ENCODE measurements around the gene CLMN. TPM values are rescaled to one million over a fixed set of nuclear protein-coding genes. Genes with fewer than 3 reads are reported as not detected.

The CLMN gene
- total RNA-seq, 1 donor from 2014 or later, result 9.6 TPM

DNA sequence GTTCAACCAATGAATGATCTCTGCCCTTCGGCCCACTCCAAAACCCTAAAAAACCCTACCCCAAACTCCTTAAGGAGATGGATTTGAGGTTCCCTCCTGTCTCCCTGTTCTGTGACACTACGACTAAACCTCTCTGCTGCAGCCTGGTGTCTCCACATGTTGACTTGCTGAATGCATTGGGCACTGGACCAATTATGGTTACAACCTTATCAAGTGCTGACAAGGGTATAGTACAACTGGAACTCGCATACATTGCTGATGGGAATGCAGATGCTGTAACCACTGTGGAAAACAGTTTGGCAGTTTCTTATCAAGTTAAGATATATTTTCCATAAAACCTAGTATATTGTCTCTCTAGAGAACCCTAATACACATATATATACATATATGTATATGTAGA lies 156.0 kb downstream of the CLMN start:
- DNase-seq (ENCODE audit: low read depth), result no peak
- no peak overlapping the region for H3K4me3 ChIP-seq (ENCODE audit: low read depth, low read length)
- TF ChIP-seq, protein P1, sequence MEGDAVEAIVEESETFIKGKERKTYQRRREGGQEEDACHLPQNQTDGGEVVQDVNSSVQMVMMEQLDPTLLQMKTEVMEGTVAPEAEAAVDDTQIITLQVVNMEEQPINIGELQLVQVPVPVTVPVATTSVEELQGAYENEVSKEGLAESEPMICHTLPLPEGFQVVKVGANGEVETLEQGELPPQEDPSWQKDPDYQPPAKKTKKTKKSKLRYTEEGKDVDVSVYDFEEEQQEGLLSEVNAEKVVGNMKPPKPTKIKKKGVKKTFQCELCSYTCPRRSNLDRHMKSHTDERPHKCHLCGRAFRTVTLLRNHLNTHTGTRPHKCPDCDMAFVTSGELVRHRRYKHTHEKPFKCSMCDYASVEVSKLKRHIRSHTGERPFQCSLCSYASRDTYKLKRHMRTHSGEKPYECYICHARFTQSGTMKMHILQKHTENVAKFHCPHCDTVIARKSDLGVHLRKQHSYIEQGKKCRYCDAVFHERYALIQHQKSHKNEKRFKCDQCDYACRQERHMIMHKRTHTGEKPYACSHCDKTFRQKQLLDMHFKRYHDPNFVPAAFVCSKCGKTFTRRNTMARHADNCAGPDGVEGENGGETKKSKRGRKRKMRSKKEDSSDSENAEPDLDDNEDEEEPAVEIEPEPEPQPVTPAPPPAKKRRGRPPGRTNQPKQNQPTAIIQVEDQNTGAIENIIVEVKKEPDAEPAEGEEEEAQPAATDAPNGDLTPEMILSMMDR (conservative IDR thresholded peaks at IDR 0.05; ENCODE audit: low read depth, low read length), result no peak

DNA sequence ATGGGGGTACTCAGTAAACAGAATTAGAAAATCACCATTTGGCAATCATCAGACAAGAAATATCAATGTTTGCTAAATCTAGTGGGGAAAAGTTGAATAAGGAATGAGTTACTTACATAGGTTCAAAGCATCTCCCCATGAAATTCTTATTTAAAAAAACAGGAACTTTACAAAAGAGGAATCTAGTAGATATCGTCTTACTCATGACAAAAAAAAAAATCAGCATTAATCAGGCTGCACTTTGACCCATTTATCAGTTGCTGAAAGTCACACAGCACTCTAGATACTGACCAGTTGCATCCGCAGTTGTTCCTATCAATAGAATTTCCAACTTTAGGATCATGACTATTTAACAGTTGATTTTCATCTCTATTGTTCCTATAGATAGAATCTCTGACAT lies 156.6 kb downstream of the CLMN start:
- DNase-seq (ENCODE audit: low read depth), result no peak
- TF ChIP-seq, protein P1 (conservative IDR thresholded peaks at IDR 0.05; ENCODE audit: low read depth, low read length), result no peak
- no peak overlapping the region for H3K4me3 ChIP-seq (ENCODE audit: low read depth, low read length)

DNA sequence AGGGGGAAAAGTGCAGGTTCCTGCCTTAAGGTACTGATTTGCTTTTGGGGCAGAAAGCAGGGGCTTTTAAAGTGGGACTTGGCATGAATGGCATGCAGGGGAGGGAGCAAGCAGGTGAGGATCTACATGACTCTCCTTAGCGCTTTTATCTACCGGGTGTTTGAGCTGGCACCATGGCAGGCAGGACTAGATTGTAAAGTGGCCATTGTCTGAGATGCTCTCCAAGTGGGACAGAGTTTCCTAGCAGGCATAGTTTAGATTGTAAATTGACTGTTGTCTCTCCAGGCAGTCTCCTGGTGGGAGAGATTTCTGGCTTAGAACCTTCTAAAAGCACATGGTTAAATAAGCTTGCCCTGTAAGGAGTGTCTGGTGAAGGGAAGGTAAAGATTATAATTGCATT lies 157.1 kb downstream of the CLMN start:
- TF ChIP-seq, protein P1 (conservative IDR thresholded peaks at IDR 0.05; ENCODE audit: low read depth, low read length), result no peak
- H3K4me3 ChIP-seq (ENCODE audit: low read depth, low read length), result no peak overlapping the region
- DNase-seq (ENCODE audit: low read depth), result no peak

DNA sequence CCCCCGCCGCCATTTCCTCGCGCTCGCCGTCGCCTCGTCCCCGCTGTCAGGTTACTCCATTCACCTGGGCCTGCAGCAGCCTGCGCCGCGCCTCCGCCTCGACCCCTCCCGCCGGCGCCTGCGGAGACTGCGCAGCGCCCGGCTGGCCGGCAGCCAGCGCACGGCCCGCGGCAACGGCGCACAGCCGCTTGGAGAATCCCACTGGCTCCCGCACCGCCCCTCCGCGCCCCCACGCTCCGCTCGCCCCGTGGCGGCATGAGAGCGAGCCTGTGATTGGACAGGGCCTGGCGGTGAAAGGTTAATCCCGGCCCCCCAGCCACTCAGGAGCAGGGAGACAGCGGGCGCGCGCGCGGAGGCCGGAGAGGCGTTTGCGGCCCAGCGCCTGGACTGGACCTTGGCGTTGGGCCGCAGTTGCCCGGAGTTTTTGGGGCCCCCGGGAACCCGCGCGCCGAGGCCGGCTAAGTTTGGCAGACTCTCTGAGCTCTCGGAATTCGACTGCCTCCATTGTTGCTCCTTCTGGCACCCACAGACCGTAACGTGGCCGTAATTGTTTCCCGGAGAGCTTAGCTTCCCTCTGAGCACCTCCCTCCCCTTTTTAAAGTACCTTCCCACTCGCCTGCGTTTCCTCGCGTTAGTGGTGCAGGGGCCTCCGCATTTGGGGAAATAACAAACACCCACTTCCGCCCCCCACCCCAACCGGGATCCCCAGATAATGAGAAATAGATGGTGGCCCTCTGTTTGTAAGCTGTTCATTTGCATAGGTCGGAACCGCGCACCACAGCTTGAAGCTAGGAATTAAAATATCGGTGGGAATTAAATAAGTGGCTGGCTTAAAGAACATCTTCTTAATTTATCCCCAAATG lies 162.2 kb downstream of the CLMN start, which contains the start of gene DICER1:
DICER1 (minus strand) TSS at position 203 of the 863 bp plus-strand sequence. CDS start 24,071 bp downstream, outside the sequence.
- peak within 1 kb of the TSS; percentile 69 for H3K4me3 ChIP-seq (ENCODE audit: low read depth, low read length)
- TF ChIP-seq, protein P1 (conservative IDR thresholded peaks at IDR 0.05; ENCODE audit: low read depth, low read length), result no peak
- DNase-seq (ENCODE audit: low read depth), result peak; percentile 27

DNA sequence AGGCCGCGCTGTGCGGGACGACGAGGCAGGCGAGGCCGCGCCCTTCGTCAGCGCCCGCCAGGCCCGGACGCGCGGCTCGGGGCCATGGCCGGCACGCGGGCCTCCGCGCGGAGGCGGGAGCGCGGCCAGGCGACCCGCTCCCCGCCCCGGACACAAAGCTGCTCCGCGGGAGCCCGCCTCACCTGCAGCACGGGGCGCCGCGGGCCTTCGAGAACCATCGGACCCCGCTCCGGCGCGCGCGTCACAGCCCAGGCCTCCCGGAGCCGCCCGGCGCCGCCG lies 162.7 kb downstream of the CLMN start:
- TF ChIP-seq, protein P1 (conservative IDR thresholded peaks at IDR 0.05; ENCODE audit: low read depth, low read length), result no peak
- no peak for DNase-seq (ENCODE audit: low read depth)
- H3K4me3 ChIP-seq (ENCODE audit: low read depth, low read length), result peak overlapping the region; percentile 69

DNA sequence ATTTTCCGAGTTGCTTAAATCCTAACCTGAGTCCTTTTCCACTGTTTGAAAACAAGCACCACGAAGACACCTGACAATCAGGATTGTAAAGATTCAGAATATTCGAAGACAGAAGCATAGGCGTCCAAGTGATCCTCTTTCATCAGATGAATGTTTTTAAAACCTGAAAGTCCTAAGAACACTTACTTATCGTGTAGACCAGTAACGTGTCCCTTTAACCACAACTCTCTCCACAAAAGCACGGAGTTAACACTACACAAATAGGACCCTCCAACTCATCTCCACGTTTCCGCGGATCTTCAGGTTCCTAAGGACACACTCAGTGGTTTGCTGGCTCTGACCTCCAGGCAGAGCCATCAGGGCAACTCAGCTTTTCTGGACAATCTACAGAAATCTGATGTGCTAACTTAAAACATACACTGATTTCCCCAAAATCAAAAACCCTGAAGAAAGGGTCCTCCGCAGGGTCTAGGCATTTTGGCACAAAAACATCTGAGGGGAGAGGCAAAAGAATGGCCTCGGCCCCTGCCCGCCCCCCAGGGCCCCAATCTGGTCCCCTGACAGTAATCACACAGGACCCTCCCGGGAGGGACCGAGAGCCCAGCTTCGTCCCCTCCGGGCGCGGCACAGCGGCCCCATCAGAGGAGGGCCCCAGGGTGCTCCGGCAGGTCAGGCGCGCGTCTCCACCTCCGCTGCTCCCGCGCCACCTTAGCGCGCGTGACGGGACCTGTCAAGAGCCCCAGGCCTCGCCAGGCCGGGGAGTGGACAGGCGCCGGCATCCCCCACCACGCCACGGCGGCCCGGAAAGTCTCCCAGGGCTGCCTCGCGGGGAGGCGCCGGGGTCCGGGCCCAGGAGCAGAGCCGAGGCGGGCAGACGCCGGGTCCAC lies 163.3 kb downstream of the CLMN start:
- no peak for DNase-seq (ENCODE audit: low read depth)
- H3K4me3 ChIP-seq (ENCODE audit: low read depth, low read length), result peak overlapping the region; percentile 69
- TF ChIP-seq, protein P1 (conservative IDR thresholded peaks at IDR 0.05; ENCODE audit: low read depth, low read length), result no peak
